HEK293T (cell line): ENCODE results near the gene PAPPA2.

Experiments used
- CTCF ChIA-PET: fragments of 350-600 bp; formaldehyde crosslinking; extraction: SDS; loops from one replicate; lab custom pipeline; 2021; ENCODE audit warnings: antibody characterized with exemption, inconsistent platforms; lab: Yijun Ruan, JAX
- POLR2A ChIA-PET: fragments of 350-600 bp; formaldehyde crosslinking; extraction: SDS; loops from one replicate; lab custom pipeline; 2020; ENCODE audit warnings: antibody characterized with exemption, inconsistent platforms; lab: Yijun Ruan, JAX
- DNase-seq: peaks from one replicate; pipeline ENCODE4 v3.0.0; 2012; ENCODE audit warnings: mixed read lengths; ENCODE audit errors: extremely low spot score
- ARNT ChIP-seq: fragments of 450-650 bp; IDR thresholded peaks from 2 replicates; pipeline ENCODE4 v1.6.1; 2017; ENCODE audit warnings: mild to moderate bottlenecking
- BHLHE40 ChIP-seq: fragments of 450-650 bp; IDR thresholded peaks from 2 replicates; pipeline ENCODE4 v1.6.1; 2016; ENCODE audit warnings: mild to moderate bottlenecking, moderate library complexity, borderline replicate concordance
- CTBP1 ChIP-seq: fragments of 450-650 bp; IDR thresholded peaks from 2 replicates; pipeline ENCODE4 v1.6.1; 2016; ENCODE audit warnings: borderline replicate concordance
- ELF4 ChIP-seq: fragments of 450-650 bp; IDR thresholded peaks from 2 replicates; pipeline ENCODE4 v1.6.1; 2017; ENCODE audit warnings: antibody characterized with exemption
- FOXA1 ChIP-seq: fragments of 450-650 bp; IDR thresholded peaks from 2 replicates; pipeline ENCODE4 v1.6.1; 2016; ENCODE audit warnings: mild to moderate bottlenecking
- FOXK2 ChIP-seq: fragments of 450-650 bp; IDR thresholded peaks from 2 replicates; pipeline ENCODE4 v1.6.1; 2016; ENCODE audit warnings: mild to moderate bottlenecking
- FOXM1 ChIP-seq: fragments of 450-650 bp; IDR thresholded peaks from 2 replicates; pipeline ENCODE4 v1.6.1; 2017; ENCODE audit warnings: mild to moderate bottlenecking, borderline replicate concordance
- HDGF ChIP-seq: fragments of 450-650 bp; IDR thresholded peaks from 2 replicates; pipeline ENCODE4 v1.6.1; 2017; ENCODE audit warnings: antibody characterized with exemption, borderline replicate concordance
- L3MBTL2 ChIP-seq: fragments of 450-650 bp; conservative IDR thresholded peaks from 2 replicates; pipeline ENCODE4 v1.6.1; 2016; ENCODE audit warnings: mild to moderate bottlenecking
- LEF1 ChIP-seq: fragments of 450-650 bp; IDR thresholded peaks from 2 replicates; pipeline ENCODE4 v1.6.1; 2017; ENCODE audit warnings: mild to moderate bottlenecking, borderline replicate concordance
- NFRKB ChIP-seq: fragments of 450-650 bp; IDR thresholded peaks from 2 replicates; pipeline ENCODE4 v1.6.1; 2016; ENCODE audit warnings: mild to moderate bottlenecking, moderate library complexity
- SP1 ChIP-seq: fragments of 450-650 bp; IDR thresholded peaks from 2 replicates; pipeline ENCODE4 v1.6.1; 2017
- SUZ12 ChIP-seq: fragments of 450-650 bp; IDR thresholded peaks from 2 replicates; pipeline ENCODE4 v1.6.1; 2016; ENCODE audit warnings: mild to moderate bottlenecking
- TARDBP ChIP-seq: fragments of 450-650 bp; IDR thresholded peaks from 2 replicates; pipeline ENCODE4 v1.6.1; 2016
- ZNF384 ChIP-seq: fragments of 450-650 bp; IDR thresholded peaks from 2 replicates; pipeline ENCODE4 v1.6.1; 2016
- TF ChIP-seq, protein P1 (sequence below): fragments of 450-650 bp; IDR thresholded peaks from 2 replicates; pipeline ENCODE4 v1.6.1; 2016

Gene PAPPA2

DNA sequence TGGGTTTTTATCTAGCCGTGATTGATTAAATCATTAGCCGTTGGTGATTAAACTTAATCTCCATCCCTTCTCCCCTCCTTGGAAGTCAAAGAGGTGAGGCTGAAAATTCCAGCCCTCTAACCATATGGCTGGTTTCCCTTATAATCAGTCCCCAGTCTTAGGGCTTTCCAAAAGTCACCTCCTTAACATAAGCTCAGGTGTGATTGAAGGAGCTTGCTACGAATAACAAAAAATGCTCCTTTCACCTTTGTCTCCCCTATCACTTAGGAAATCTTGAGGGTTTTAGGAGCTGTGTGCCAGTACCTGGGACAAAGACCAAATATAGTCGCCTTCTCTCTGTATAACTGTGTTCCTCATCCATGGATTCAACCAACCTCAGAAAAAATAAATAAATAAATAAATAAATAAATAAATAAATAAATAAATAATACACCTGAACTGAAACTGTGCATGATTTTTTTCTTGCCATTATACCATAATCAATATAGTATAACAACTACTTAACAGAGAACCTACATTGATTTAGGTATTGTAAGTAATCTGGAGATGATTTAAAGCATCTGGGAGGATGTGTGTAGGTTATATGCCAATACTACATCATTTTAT lies 82.2 kb downstream of the PAPPA2 start:
- ChIA-PET CTCF (no interaction called here), POLR2A (no interaction called here)
- no peak for DNase-seq
- TF ChIP-seq FOXM1, result no peak

DNA sequence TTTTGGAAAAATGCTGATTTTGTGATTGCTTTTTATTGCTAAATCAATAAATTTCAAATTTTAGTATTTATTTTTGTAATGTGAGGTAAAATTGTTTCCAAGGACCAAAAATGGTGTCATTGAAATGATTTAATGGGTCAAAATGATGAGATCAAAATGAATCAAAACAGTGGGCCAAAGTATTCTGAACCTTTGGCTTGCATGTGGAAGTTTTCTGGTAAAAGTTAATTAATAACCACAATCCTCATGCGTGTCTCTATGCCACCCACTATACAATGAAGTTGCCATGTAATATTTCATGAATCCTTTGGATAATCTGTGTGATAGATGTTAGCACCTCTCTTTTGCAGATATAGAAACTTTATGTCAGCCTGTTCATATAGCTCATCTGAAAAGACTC lies 83.8 kb downstream of the PAPPA2 start:
- TF ChIP-seq SP1 (no peak), L3MBTL2 (no peak), ZNF384 (no peak), BHLHE40 (no peak), HDGF (no peak), TARDBP (no peak), FOXM1 (no peak)
- ChIA-PET CTCF (no interaction called here), POLR2A (no interaction called here)
- no peak for DNase-seq

DNA sequence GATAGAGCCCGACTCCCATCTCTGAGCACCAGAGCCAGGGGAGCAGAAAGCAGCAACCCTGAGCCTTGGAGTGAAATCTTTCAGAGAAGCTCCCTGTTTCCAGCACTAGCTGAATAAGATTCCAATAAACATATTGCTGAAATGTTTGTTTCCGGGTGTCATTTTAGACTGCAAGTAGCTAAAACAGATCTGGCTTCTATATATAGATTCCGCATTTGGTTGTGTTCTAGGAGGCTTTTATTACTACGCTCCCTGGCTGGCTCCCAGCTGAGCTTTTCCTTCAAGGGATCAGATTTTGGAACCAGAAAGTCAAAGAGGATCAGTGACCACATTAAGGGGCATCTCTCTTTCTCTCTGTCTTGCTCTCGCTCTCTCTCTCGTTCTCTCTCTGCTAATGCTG lies 88.2 kb downstream of the PAPPA2 start:
- CTCF ChIA-PET, result no interaction called here
- DNase-seq, result no peak
- POLR2A ChIA-PET, result no interaction called here
- TF ChIP-seq, protein P1, sequence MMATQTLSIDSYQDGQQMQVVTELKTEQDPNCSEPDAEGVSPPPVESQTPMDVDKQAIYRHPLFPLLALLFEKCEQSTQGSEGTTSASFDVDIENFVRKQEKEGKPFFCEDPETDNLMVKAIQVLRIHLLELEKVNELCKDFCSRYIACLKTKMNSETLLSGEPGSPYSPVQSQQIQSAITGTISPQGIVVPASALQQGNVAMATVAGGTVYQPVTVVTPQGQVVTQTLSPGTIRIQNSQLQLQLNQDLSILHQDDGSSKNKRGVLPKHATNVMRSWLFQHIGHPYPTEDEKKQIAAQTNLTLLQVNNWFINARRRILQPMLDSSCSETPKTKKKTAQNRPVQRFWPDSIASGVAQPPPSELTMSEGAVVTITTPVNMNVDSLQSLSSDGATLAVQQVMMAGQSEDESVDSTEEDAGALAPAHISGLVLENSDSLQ, result no peak
- TF ChIP-seq CTBP1, result no peak
- TF ChIP-seq TARDBP, result no peak
- no peak for TF ChIP-seq FOXM1
- no peak for TF ChIP-seq BHLHE40
- no peak for TF ChIP-seq SP1
- no peak for TF ChIP-seq FOXK2
- TF ChIP-seq ZNF384, result no peak
- TF ChIP-seq NFRKB, result no peak
- no peak for TF ChIP-seq SUZ12
- TF ChIP-seq FOXA1, result no peak

DNA sequence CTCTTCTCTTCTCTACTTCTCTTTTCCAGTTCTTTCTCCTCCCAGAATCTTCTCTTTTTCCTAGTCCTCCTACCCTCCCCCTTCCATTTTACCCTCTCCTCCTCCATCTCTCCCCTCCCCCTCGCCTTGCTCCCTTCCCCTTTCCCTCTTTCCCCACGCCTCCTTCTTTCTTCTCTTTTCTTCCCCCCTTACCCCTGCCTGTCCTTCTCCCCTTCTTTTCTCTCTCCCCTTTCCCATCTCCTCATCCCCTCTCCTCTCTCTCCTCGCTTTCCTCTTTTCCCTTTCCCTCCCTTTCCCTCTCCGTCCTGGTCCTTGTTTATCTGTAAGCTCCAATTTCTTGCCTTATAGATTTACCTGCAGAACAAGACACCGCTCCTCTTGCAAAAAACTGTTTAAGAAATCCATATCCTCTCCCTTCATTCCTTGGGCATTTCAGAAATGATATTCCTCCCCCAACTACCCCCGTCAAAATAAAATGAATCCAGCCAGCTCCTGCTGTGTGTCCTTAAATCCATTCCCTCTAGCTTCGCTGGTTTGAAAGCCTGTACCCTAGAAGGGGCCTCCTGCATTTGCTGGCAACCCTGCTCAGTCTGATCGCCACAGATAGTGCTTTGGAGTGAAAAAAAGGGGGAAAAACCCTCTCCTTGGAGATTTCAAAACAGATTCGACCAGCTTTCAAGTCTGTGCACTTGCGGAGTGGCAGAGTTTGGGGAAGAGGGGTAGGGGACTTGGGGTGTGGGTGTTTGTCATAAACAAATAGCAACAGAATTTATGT lies 89.4 kb downstream of the PAPPA2 start:
- ChIA-PET CTCF (no interaction called here), POLR2A (no interaction called here)
- no peak for TF ChIP-seq TARDBP
- no peak for TF ChIP-seq FOXM1
- TF ChIP-seq SP1, result no peak
- TF ChIP-seq ZNF384, result no peak
- TF ChIP-seq SUZ12, result no peak
- TF ChIP-seq LEF1, result no peak
- TF ChIP-seq HDGF, result no peak
- TF ChIP-seq ARNT, result no peak
- no peak for TF ChIP-seq FOXK2
- TF ChIP-seq ELF4, result no peak
- TF ChIP-seq, protein P1, result no peak
- no peak for TF ChIP-seq L3MBTL2
- TF ChIP-seq FOXA1, result no peak
- no peak for TF ChIP-seq NFRKB
- DNase-seq, result no peak

DNA sequence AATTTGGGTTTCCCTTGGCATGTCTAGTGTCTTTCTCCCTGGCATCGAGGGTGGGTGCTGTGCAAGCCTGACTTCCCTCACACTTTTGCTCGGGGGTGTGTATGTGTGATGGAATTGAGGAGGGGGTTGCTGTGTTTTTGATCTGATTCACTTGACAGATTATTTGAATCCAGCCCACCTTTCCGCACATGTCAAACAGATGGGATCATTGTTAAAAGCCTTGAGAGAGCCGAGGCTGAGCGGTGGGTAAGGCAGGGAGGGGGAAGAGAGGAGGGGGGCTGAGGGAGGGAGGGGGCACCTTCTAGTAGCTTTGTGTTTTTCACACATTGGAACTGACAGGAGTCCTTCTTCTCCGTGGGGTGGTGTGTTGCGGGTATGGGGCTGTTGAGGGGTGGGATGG lies 90.0 kb downstream of the PAPPA2 start:
- no peak for DNase-seq
- TF ChIP-seq FOXK2 (no peak), ZNF384 (no peak), L3MBTL2 (no peak), LEF1 (no peak), HDGF (no peak), BHLHE40 (no peak), ARNT (no peak), SUZ12 (no peak), NFRKB (no peak), FOXA1 (no peak), ELF4 (no peak), TARDBP (no peak), SP1 (no peak), CTBP1 (no peak), FOXM1 (no peak)
- TF ChIP-seq, protein P1, result no peak
- ChIA-PET POLR2A (no interaction called here), CTCF (no interaction called here)

DNA sequence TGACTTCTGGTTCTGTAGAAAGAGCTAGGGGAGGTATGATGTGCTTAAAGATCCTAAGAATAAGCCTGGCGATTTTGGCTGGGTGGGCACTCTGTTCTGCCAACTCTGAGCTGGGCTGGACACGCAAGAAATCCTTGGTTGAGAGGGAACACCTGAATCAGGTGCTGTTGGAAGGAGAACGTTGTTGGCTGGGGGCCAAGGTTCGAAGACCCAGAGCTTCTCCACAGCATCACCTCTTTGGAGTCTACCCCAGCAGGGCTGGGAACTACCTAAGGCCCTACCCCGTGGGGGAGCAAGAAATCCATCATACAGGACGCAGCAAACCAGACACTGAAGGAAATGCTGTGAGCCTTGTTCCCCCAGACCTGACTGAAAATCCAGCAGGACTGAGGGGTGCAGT lies 93.3 kb downstream of the PAPPA2 start:
- no peak for DNase-seq
- TF ChIP-seq ELF4 (no peak), NFRKB (no peak), SUZ12 (no peak), L3MBTL2 (no peak), ARNT (no peak), HDGF (no peak), FOXK2 (no peak), TARDBP (no peak), ZNF384 (no peak), BHLHE40 (no peak), LEF1 (no peak)
- ChIA-PET POLR2A (no interaction called here), CTCF (no interaction called here)
